CD4-positive, alpha-beta T cell (primary cell): ENCODE results near the gene NT5DC1. TPM values are rescaled to one million over a fixed set of nuclear protein-coding genes. Genes with fewer than 3 reads are reported as not detected.

Experiments used
- ATAC-seq: fragments of 200-7000 bp; cut with Tn5 transposase; one replicate; pipeline ENCODE4 v1.10.0; 2022; ENCODE audit warnings: mild to moderate bottlenecking; ENCODE audit not compliant: poor library complexity
- CTCF ChIA-PET: fragments of 350-600 bp; sonication (Branson Sonifier 250); formaldehyde crosslinking; loops from one replicate; lab custom pipeline; 2021; ENCODE audit warnings: antibody characterized with exemption, inconsistent platforms; lab: Charles Lee
- POLR2A ChIA-PET: fragments of 350-600 bp; sonication (Branson Sonifier 250); formaldehyde crosslinking; loops from one replicate; lab custom pipeline; 2021; ENCODE audit warnings: antibody characterized with exemption, inconsistent platforms; lab: Charles Lee
- DNase-seq, 14 experiments: peaks; one replicate each; pipeline ENCODE4 v3.0.0-alpha.2; 2013 to 2020; ENCODE audit warnings: mixed read lengths in 2 of 14
- H3K27ac ChIP-seq, 2 donors: one replicate each; pipeline versions ENCODE4 v1.5.1 to v1.7.0; 2013; ENCODE audit warnings: low read length in 2 of 2, low read depth in 1 of 2, mild to moderate bottlenecking in 1 of 2
- H3K27me3 ChIP-seq, 2 experiments: 1 replicate in 1 of 2; 2 replicates in 1 of 2; pipeline versions ENCODE4 v1.6.1 to v1.7.0; 2013; ENCODE audit warnings: low read length in 2 of 2, control low read depth in 1 of 2, mild to moderate bottlenecking in 1 of 2, moderate library complexity in 1 of 2; ENCODE audit not compliant: insufficient read depth in 2 of 2, control insufficient read depth in 1 of 2
- H3K36me3 ChIP-seq: one replicate; pipeline ENCODE4 v1.6.1; 2013; ENCODE audit warnings: low read length, control low read depth; ENCODE audit not compliant: insufficient read depth
- H3K4me1 ChIP-seq: one replicate; pipeline ENCODE4 v1.6.1; 2013; ENCODE audit warnings: low read length, control low read depth; ENCODE audit not compliant: insufficient read depth
- H3K4me3 ChIP-seq: one replicate; pipeline ENCODE4 v1.5.1; 2013; ENCODE audit warnings: mild to moderate bottlenecking, low read length, moderate library complexity
- H3K9me3 ChIP-seq, 2 experiments: 1 replicate in 1 of 2; 2 replicates in 1 of 2; pipeline versions ENCODE4 v1.6.1 to v1.7.0; 2013; ENCODE audit warnings: low read length in 2 of 2, mild to moderate bottlenecking in 2 of 2, control low read depth in 1 of 2, moderate library complexity in 1 of 2; ENCODE audit not compliant: control insufficient read depth in 1 of 2, insufficient read depth in 1 of 2
- H3K27ac Mint-ChIP-seq: one replicate; pipeline ENCODE4 v1.8.0; 2020; ENCODE audit warnings: mixed read lengths
- H3K27me3 Mint-ChIP-seq: one replicate; pipeline ENCODE4 v1.8.0; 2021; ENCODE audit warnings: mixed read lengths
- H3K36me3 Mint-ChIP-seq: one replicate; pipeline ENCODE4 v1.8.0; 2021; ENCODE audit warnings: low read depth, mixed read lengths
- H3K4me1 Mint-ChIP-seq: one replicate; pipeline ENCODE4 v1.8.0; 2021; ENCODE audit warnings: low read depth, mixed read lengths
- H3K4me3 Mint-ChIP-seq: one replicate; pipeline ENCODE4 v1.8.0; 2020; ENCODE audit warnings: mild to moderate bottlenecking, mixed read lengths
- H3K9me3 Mint-ChIP-seq: one replicate; pipeline ENCODE4 v1.8.0; 2020; ENCODE audit warnings: mixed read lengths
- intact Hi-C, 2 experiments: fragments of 100-400 bp; cut with DNase I in 1 of 2; cut with micrococcal nuclease in 1 of 2; formaldehyde crosslinking; loops; one replicate each; pipeline versions ENCODE4 v1.15.1 to v1.9.0; 2023 to 2025; cut with DNase I, micrococcal nuclease
- total RNA-seq, 174 experiments: library from RNA in 2 of 174; stranded (reverse) in 2 of 174; gene quantifications; one replicate each; pipeline ENCODE4 v1.2.3 and lab custom pipeline; 2021 to 2026
- TF ChIP-seq, protein P1 (sequence below): fragments of 200-600 bp; IDR thresholded peaks from one replicate; pipeline ENCODE4 v1.8.0; 2022; ENCODE audit warnings: antibody characterized with exemption, mild to moderate bottlenecking

NT5DC1 gene
- total RNA-seq, 2 experiments from 2014 or later, result 24.2 to 27.2 TPM

DNA sequence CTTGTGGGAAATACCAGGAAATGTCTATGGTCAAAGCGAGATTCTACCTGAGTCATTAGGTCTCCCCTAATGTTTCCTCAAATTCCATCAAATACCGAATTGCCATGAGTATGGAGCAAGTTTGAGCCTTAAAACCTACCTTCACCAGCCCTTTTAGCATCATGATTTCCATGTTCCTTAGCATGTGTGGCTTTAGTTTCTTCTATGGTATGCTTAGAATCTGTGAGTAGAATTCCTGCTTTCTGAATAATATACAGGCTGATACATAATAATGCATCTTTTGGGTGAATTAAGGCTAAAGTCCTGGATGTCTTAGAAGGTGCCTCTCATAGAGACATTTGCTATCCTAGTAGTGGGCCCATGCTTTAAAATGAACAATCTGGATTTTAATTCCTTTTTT lies 121.3 kb downstream of the NT5DC1 start:
- Mint-ChIP-seq H3K27me3 (no peaks in the 10 kb centered on the region), H3K27ac (no peak overlapping the region), H3K4me1 (peaks cover 5% of the 10 kb centered on the region), H3K36me3 (peaks cover 40% of the 10 kb centered on the region), H3K9me3 (no peaks in the 10 kb centered on the region), H3K4me3 (no peak overlapping the region)
- POLR2A ChIA-PET, result no interaction called here
- DNase-seq, result no peak
- H3K9me3 ChIP-seq, result no peaks in the 10 kb centered on the region
- H3K27me3 ChIP-seq, result no peaks in the 10 kb centered on the region
- peaks cover 34% of the 10 kb centered on the region for H3K36me3 ChIP-seq
- no peak for ATAC-seq
- TF ChIP-seq, protein P1, sequence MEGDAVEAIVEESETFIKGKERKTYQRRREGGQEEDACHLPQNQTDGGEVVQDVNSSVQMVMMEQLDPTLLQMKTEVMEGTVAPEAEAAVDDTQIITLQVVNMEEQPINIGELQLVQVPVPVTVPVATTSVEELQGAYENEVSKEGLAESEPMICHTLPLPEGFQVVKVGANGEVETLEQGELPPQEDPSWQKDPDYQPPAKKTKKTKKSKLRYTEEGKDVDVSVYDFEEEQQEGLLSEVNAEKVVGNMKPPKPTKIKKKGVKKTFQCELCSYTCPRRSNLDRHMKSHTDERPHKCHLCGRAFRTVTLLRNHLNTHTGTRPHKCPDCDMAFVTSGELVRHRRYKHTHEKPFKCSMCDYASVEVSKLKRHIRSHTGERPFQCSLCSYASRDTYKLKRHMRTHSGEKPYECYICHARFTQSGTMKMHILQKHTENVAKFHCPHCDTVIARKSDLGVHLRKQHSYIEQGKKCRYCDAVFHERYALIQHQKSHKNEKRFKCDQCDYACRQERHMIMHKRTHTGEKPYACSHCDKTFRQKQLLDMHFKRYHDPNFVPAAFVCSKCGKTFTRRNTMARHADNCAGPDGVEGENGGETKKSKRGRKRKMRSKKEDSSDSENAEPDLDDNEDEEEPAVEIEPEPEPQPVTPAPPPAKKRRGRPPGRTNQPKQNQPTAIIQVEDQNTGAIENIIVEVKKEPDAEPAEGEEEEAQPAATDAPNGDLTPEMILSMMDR, result no peak
- H3K27ac ChIP-seq, result no peak overlapping the region
- no peak overlapping the region for H3K4me3 ChIP-seq
- H3K4me1 ChIP-seq, result no peaks in the 10 kb centered on the region
- CTCF ChIA-PET, result no interaction called here
- intact Hi-C loops, result no loop called here

DNA sequence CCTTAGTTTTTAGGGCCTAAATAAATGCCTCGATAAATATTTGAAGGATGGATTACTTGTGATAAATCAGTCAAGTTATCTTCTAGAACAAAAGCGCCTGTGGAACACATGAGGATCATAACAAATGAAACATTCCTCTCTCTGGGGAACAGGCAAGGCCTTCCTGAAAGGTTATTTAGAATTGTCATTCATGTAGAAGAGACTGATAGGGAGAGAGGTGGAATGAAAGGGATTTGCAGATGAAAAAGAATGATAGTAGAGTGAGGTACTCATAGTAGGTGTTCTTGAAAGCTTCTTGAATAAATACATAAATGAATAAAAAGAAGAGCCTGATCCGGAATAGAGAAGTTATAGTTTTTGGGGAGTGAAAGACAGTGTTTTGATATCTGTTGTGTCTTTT lies 122.7 kb downstream of the NT5DC1 start:
- ATAC-seq (no peak), DNase-seq (no peak)
- H3K4me1 ChIP-seq, result no peaks in the 10 kb centered on the region
- no peaks in the 10 kb centered on the region for H3K27me3 Mint-ChIP-seq
- intact Hi-C loops, result no loop called here
- H3K27me3 ChIP-seq, result no peaks in the 10 kb centered on the region
- H3K4me3 Mint-ChIP-seq, result no peak overlapping the region
- H3K27ac ChIP-seq, result no peak overlapping the region
- no peak overlapping the region for H3K27ac Mint-ChIP-seq
- H3K36me3 ChIP-seq, result peaks cover 34% of the 10 kb centered on the region
- H3K9me3 ChIP-seq, result no peaks in the 10 kb centered on the region
- H3K9me3 Mint-ChIP-seq, result no peaks in the 10 kb centered on the region
- TF ChIP-seq, protein P1, result no peak
- H3K4me1 Mint-ChIP-seq, result no peaks in the 10 kb centered on the region
- H3K4me3 ChIP-seq, result no peak overlapping the region
- H3K36me3 Mint-ChIP-seq, result peaks cover 40% of the 10 kb centered on the region
- CTCF ChIA-PET, result no interaction called here
- POLR2A ChIA-PET, result no interaction called here

DNA sequence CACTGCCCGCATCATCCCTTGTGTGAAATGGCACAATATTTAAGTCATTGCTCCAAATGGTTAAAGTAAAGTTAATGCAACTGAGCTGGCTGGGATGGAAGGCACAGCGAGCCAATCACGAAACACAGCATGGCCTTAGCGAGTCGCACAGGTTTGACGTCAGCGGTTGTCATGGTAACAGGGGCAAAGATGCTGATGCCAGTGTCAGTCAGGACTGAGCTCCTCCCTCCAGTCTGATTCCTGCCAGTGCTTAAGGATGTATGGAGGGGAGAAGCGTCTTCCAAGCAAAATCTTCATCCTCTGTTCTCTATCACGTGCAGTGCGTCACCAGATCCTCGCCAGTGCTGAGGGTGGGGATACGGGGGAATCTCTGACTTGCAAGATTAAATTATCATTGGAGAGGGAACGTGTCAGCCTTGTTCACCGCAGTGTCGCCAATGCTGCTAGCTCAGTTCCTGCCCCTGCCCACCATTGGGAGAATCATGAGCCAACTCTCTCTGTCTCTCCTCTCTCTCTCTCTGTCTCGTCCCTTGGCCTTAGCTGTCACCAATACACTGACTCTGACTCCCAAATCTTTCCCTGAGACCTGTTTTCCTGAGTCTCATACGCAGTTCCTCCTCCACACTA lies 128.7 kb downstream of the NT5DC1 start:
- Mint-ChIP-seq H3K4me1 (no peaks in the 10 kb centered on the region), H3K27me3 (no peaks in the 10 kb centered on the region), H3K9me3 (no peaks in the 10 kb centered on the region), H3K36me3 (peaks cover 32% of the 10 kb centered on the region), H3K4me3 (no peak overlapping the region), H3K27ac (no peak overlapping the region)
- CTCF ChIA-PET, result interaction anchor here (1.5 to 1.7 kb wide), 2 partner anchors 11 to 59 kb away, joined by 3 to 4 read pairs; no protein-coding TSS in a partner anchor
- no peaks in the 10 kb centered on the region for H3K27me3 ChIP-seq
- intact Hi-C loops, result no loop called here
- ATAC-seq (no peak), DNase-seq (peak in 4 of 14 experiments; percentile 13 to 34 (median 20))
- no peaks in the 10 kb centered on the region for H3K9me3 ChIP-seq
- no peak overlapping the region for H3K27ac ChIP-seq
- no peaks in the 10 kb centered on the region for H3K4me1 ChIP-seq
- POLR2A ChIA-PET, result no interaction called here
- TF ChIP-seq, protein P1, result no peak
- no peak overlapping the region for H3K4me3 ChIP-seq
- H3K36me3 ChIP-seq, result peaks cover 15% of the 10 kb centered on the region
